MCF 10A (cell line): ENCODE measurements around the gene AMHR2. TPM values are rescaled to one million over a fixed set of nuclear protein-coding genes. Genes with fewer than 3 reads are reported as not detected.
A peak's percentile ranks its signal among the peaks of the same experiment; 100 is the strongest.

ENCODE experiments used
- BruUV-seq: library from RNA; stranded (reverse); fragments of 400-500 nt; replicated peaks from 2 replicates; lab custom pipeline; 2021; lab: Mats Ljungman, UMichigan
- CTCF ChIA-PET: fragments of 300-600 bp; sonication (Branson Sonifier 250); formaldehyde crosslinking; extraction: SDS; loops from one replicate; lab custom pipeline; 2021; ENCODE audit warnings: antibody characterized with exemption, inconsistent platforms; lab: Yijun Ruan, JAX
- POLR2A ChIA-PET: fragments of 300-600, 350-650 bp; sonication (Branson Sonifier 250); formaldehyde crosslinking; extraction: SDS; loops from one replicate; lab custom pipeline; 2020; ENCODE audit warnings: antibody characterized with exemption, inconsistent platforms; lab: Yijun Ruan, JAX
- DNase-seq: peaks from one replicate; pipeline ENCODE4 v3.0.0-alpha.2; 2018; ENCODE audit not compliant: unreplicated experiment
- H3K27ac Mint-ChIP-seq: one replicate; pipeline ENCODE4 v1.8.0; 2022; ENCODE audit warnings: mild to moderate bottlenecking, low read depth, mixed read lengths; ENCODE audit not compliant: unreplicated experiment
- H3K27me3 Mint-ChIP-seq: one replicate; pipeline ENCODE4 v1.8.0; 2022; ENCODE audit warnings: mixed read lengths; ENCODE audit not compliant: insufficient read depth, unreplicated experiment
- H3K36me3 Mint-ChIP-seq: one replicate; pipeline ENCODE4 v1.8.0; 2022; ENCODE audit warnings: mild to moderate bottlenecking, moderate library complexity, mixed read lengths; ENCODE audit not compliant: insufficient read depth, unreplicated experiment
- H3K4me1 Mint-ChIP-seq: one replicate; pipeline ENCODE4 v1.8.0; 2022; ENCODE audit warnings: mixed read lengths; ENCODE audit not compliant: insufficient read depth, unreplicated experiment
- H3K4me3 Mint-ChIP-seq: one replicate; pipeline ENCODE4 v1.8.0; 2022; ENCODE audit warnings: mild to moderate bottlenecking, moderate library complexity, mixed read lengths; ENCODE audit not compliant: unreplicated experiment
- H3K9me3 Mint-ChIP-seq: one replicate; pipeline ENCODE4 v1.8.0; 2022; ENCODE audit warnings: mixed read lengths; ENCODE audit not compliant: unreplicated experiment
- intact Hi-C: fragments of 100-400 bp; cut with micrococcal nuclease; formaldehyde crosslinking; loops from 2 replicates; pipeline ENCODE4 v1.14.1; 2022
- total RNA-seq: library from RNA; stranded (reverse); gene quantifications from 2 replicates; pipeline ENCODE4 v1.2.3, GENCODE V29; 2022
- TF ChIP-seq, protein P1 (sequence below): fragments of 200-600 bp; IDR thresholded peaks from one replicate; pipeline ENCODE4 v1.8.0; 2022; ENCODE audit warnings: antibody characterized with exemption, mild to moderate bottlenecking; ENCODE audit not compliant: unreplicated experiment

Gene AMHR2
- total RNA-seq, 1 experiment from 2014 or later = not detected

DNA sequence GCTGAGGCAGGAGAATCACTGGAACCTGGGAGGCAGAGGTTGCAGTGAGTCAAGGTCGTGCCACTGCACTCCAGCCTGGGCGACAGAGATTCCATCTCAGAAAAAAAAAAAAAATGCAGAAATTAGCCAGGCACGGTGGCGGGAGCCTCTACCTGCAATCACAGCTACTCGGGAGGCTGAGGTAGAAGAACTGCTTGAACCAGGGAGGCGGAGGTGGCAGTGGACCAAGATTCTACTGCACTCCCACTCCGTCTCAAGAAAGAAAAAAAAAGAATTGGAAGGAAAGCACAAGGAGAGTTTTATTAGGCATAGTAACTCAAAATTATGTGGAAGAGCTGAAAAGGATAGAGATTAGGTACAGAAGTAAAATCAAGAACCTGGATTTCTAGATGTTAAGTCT is 20.8 kb upstream of the AMHR2 start:
- Mint-ChIP-seq H3K27me3 (no peaks in the 10 kb centered on the region), H3K27ac (no peak overlapping the region), H3K36me3 (peaks cover 74% of the 10 kb centered on the region), H3K9me3 (no peaks in the 10 kb centered on the region), H3K4me1 (peaks cover 6% of the 10 kb centered on the region), H3K4me3 (no peak overlapping the region)
- BruUV-seq = no TSS peak
- TF ChIP-seq, protein P1, sequence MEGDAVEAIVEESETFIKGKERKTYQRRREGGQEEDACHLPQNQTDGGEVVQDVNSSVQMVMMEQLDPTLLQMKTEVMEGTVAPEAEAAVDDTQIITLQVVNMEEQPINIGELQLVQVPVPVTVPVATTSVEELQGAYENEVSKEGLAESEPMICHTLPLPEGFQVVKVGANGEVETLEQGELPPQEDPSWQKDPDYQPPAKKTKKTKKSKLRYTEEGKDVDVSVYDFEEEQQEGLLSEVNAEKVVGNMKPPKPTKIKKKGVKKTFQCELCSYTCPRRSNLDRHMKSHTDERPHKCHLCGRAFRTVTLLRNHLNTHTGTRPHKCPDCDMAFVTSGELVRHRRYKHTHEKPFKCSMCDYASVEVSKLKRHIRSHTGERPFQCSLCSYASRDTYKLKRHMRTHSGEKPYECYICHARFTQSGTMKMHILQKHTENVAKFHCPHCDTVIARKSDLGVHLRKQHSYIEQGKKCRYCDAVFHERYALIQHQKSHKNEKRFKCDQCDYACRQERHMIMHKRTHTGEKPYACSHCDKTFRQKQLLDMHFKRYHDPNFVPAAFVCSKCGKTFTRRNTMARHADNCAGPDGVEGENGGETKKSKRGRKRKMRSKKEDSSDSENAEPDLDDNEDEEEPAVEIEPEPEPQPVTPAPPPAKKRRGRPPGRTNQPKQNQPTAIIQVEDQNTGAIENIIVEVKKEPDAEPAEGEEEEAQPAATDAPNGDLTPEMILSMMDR = no peak
- CTCF ChIA-PET = interaction anchor here (1.5 kb wide), 1 partner anchor 79 kb away, joined by 3 read pairs; no protein-coding TSS in a partner anchor
- no peak for DNase-seq
- POLR2A ChIA-PET = no interaction called here
- intact Hi-C loops = no loop called here

DNA sequence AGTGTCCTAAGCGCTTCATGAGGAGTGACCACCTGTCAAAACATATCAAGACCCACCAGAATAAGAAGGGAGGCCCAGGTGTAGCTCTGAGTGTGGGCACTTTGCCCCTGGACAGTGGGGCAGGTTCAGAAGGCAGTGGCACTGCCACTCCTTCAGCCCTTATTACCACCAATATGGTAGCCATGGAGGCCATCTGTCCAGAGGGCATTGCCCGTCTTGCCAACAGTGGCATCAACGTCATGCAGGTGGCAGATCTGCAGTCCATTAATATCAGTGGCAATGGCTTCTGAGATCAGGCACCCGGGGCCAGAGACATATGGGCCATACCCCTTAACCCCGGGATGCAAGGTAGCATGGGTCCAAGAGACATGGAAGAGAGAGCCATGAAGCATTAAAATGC is 12.7 kb upstream of the AMHR2 start:
- Mint-ChIP-seq H3K36me3 (peaks cover 86% of the 10 kb centered on the region), H3K9me3 (no peaks in the 10 kb centered on the region), H3K27me3 (no peaks in the 10 kb centered on the region), H3K4me3 (no peak overlapping the region), H3K27ac (peak overlapping the region; percentile 25), H3K4me1 (no peaks in the 10 kb centered on the region)
- BruUV-seq = no TSS peak
- TF ChIP-seq, protein P1 = no peak
- ChIA-PET CTCF (interaction anchor here (0.6 to 1.2 kb wide), 4 partner anchors 10 to 88 kb away, joined by 3 to 5 read pairs (median 3); no protein-coding TSS in a partner anchor), POLR2A (interaction anchor here (1.1 kb wide), 2 partner anchors 11 to 32 kb away, joined by 3 to 4 read pairs; no protein-coding TSS in a partner anchor)
- intact Hi-C loops = no loop called here
- DNase-seq = no peak

DNA sequence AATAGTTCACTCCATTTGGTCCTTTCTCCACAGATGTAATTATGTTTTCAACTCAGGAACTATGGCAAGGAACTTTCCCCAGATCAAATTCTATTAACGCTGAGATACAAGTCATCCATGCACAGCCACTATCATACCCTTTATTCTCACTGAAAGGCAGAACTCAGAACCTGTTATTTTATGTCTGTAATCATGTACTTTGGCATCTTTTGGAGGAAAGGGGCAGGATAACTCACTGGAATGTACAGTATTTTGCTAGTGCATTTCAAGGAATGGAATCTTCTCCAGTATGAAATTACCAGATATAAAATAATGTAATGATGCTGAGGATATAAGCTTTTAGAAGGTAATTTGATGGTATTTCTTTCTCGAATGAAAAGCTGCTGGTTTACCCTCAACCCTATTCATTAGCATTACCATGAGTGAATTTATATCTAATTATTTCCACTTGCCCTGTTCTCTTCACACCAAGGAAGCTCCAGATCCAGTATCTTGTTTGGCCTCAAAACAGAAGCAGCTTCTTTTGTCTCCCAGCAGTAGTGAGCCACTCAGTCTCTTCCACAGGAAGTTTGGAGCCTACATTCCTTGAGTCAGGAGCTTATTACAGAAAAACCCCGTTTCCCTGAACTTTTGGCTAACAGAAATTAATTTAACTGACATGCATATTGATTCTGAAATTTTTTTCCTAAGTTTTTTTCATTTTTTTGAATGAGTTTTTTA is 10.0 kb upstream of the AMHR2 start:
- no peak for DNase-seq

More for the DNA sequence above, 10.0 kb upstream of the AMHR2 start:
- CTCF ChIA-PET = interaction anchor here (0.6 to 1.9 kb wide), 4 partner anchors 52 to 68 kb away, joined by 3 to 6 read pairs (median 4); no protein-coding TSS in a partner anchor
- TF ChIP-seq, protein P1 = no peak
- H3K36me3 Mint-ChIP-seq = peaks cover 67% of the 10 kb centered on the region
- POLR2A ChIA-PET = interaction anchor here (0.6 to 1.6 kb wide), 6 partner anchors 9 to 779 kb away, joined by 3 to 6 read pairs (median 4); no protein-coding TSS in a partner anchor
- H3K4me1 Mint-ChIP-seq = peaks cover 4% of the 10 kb centered on the region
- H3K27ac Mint-ChIP-seq = no peak overlapping the region
- intact Hi-C loops = loop anchor here (2.0 kb wide), 1 partner anchor 61 kb away; no protein-coding TSS in a partner anchor
- no peaks in the 10 kb centered on the region for H3K27me3 Mint-ChIP-seq
- no TSS peak for BruUV-seq
- no peaks in the 10 kb centered on the region for H3K9me3 Mint-ChIP-seq
- no peak overlapping the region for H3K4me3 Mint-ChIP-seq
